SK-N-SH (cell line): Measurements from ENCODE around the gene PTCD2.

Source experiments
- NFIC ChIP-seq: IDR thresholded peaks from 2 replicates; pipeline ENCODE4 v1.4.0; 2012; ENCODE audit warnings: borderline replicate concordance
- POLR2AphosphoS5 ChIP-seq: IDR thresholded peaks from 2 replicates; pipeline ENCODE4 v1.6.1; 2012; ENCODE audit warnings: low read depth, low read length
- RAD21 ChIP-seq: IDR thresholded peaks from 2 replicates; pipeline ENCODE4 v1.6.1; 2012; ENCODE audit warnings: mild to moderate bottlenecking, low read length
- RXRA ChIP-seq: IDR thresholded peaks from 2 replicates; pipeline ENCODE4 v1.4.0; 2012; ENCODE audit warnings: low read depth, mild to moderate bottlenecking, borderline replicate concordance
- TAF1 ChIP-seq: IDR thresholded peaks from 2 replicates; pipeline ENCODE4 v1.6.1; 2012; ENCODE audit warnings: low read depth, mild to moderate bottlenecking, low read length, moderate library complexity, borderline replicate concordance
- TF ChIP-seq, protein P1 (sequence below): fragments of 200-600 bp; sonication (generic); IDR thresholded peaks from 2 replicates; pipeline ENCODE4 v1.6.1; 2017; ENCODE audit warnings: antibody characterized with exemption, mild to moderate bottlenecking, moderate library complexity
- TF ChIP-seq, protein P2 (sequence below): fragments of 150-350 bp; IDR thresholded peaks from 2 replicates; pipeline ENCODE4 v1.6.1; 2017; ENCODE audit warnings: antibody characterized with exemption, low read length, low read depth, borderline replicate concordance
- TF ChIP-seq, protein P3 (sequence below): IDR thresholded peaks from 2 replicates; pipeline ENCODE4 v1.4.0; 2012; ENCODE audit warnings: low read depth
- TF ChIP-seq, protein P4 (sequence below): IDR thresholded peaks from 2 replicates; pipeline ENCODE4 v1.4.0; 2012; ENCODE audit warnings: low read depth, borderline replicate concordance
- TF ChIP-seq, protein P5 (sequence below): IDR thresholded peaks from 2 replicates; pipeline ENCODE4; 2012

DNA sequence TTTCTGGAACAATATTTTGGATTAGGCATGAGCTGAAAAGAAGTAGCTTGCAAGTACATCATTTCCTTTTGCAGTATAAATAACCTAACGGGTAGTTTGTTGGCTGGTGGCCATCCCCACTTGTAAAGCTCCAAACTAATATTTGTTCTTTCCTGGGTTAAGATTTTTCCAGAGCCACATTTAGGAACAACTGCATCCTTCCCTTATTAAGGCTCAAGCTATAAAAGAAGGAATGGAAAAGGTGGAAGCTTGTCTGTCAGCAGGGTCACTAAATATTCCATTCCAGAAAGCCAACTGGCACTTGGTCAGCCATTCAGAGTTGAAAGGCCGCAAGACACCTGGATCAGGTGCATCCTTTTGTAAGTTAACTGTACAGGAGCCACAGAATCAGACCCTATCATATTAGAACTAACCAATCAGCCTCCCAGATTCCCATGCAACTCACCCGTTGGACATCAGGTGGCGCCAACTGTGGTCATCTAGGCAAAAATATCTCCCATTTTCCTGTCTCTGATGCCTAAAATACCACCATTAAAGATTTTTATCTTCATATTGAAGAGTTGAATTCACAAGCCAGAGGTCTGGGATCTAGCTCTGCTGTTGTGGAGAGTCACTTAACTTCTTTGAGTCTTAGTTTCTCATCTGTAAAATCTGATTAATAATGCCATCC is 82.9 kb downstream of the PTCD2 start:
- TF ChIP-seq, protein P1, sequence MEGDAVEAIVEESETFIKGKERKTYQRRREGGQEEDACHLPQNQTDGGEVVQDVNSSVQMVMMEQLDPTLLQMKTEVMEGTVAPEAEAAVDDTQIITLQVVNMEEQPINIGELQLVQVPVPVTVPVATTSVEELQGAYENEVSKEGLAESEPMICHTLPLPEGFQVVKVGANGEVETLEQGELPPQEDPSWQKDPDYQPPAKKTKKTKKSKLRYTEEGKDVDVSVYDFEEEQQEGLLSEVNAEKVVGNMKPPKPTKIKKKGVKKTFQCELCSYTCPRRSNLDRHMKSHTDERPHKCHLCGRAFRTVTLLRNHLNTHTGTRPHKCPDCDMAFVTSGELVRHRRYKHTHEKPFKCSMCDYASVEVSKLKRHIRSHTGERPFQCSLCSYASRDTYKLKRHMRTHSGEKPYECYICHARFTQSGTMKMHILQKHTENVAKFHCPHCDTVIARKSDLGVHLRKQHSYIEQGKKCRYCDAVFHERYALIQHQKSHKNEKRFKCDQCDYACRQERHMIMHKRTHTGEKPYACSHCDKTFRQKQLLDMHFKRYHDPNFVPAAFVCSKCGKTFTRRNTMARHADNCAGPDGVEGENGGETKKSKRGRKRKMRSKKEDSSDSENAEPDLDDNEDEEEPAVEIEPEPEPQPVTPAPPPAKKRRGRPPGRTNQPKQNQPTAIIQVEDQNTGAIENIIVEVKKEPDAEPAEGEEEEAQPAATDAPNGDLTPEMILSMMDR, result peak; percentile 45
- TF ChIP-seq, protein P2, sequence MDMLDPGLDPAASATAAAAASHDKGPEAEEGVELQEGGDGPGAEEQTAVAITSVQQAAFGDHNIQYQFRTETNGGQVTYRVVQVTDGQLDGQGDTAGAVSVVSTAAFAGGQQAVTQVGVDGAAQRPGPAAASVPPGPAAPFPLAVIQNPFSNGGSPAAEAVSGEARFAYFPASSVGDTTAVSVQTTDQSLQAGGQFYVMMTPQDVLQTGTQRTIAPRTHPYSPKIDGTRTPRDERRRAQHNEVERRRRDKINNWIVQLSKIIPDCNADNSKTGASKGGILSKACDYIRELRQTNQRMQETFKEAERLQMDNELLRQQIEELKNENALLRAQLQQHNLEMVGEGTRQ, result no peak
- TF ChIP-seq, protein P3, sequence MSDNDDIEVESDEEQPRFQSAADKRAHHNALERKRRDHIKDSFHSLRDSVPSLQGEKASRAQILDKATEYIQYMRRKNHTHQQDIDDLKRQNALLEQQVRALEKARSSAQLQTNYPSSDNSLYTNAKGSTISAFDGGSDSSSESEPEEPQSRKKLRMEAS, result no peak
- TF ChIP-seq, protein P4, sequence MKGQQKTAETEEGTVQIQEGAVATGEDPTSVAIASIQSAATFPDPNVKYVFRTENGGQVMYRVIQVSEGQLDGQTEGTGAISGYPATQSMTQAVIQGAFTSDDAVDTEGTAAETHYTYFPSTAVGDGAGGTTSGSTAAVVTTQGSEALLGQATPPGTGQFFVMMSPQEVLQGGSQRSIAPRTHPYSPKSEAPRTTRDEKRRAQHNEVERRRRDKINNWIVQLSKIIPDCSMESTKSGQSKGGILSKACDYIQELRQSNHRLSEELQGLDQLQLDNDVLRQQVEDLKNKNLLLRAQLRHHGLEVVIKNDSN, result no peak
- TF ChIP-seq RXRA (no peak), TAF1 (no peak), RAD21 (peak; percentile 48), NFIC (no peak), POLR2AphosphoS5 (no peak)
- TF ChIP-seq, protein P5, sequence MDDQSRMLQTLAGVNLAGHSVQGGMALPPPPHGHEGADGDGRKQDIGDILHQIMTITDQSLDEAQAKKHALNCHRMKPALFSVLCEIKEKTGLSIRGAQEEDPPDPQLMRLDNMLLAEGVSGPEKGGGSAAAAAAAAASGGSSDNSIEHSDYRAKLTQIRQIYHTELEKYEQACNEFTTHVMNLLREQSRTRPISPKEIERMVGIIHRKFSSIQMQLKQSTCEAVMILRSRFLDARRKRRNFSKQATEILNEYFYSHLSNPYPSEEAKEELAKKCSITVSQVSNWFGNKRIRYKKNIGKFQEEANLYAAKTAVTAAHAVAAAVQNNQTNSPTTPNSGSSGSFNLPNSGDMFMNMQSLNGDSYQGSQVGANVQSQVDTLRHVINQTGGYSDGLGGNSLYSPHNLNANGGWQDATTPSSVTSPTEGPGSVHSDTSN, result no peak
